B cell (primary cell): Measurements from ENCODE around the gene BAZ1B. TPM values are rescaled to one million over a fixed set of nuclear protein-coding genes. Genes with fewer than 3 reads are reported as not detected.

Experiments used
- ATAC-seq: fragments of 200-7000 bp; cut with Tn5 transposase; one replicate; pipeline ENCODE4 v1.10.0; 2021; ENCODE audit warnings: low read depth, mild to moderate bottlenecking, moderate number of reproducible peaks, moderate library complexity
- CTCF ChIA-PET: fragments of 350-600 bp; sonication (Branson Sonifier 250); formaldehyde crosslinking; loops from one replicate; lab custom pipeline; 2021; ENCODE audit warnings: antibody characterized with exemption, inconsistent platforms; lab: Charles Lee
- POLR2A ChIA-PET: fragments of 350-600 bp; sonication (Branson Sonifier 250); formaldehyde crosslinking; loops from one replicate; lab custom pipeline; 2021; ENCODE audit warnings: antibody characterized with exemption; lab: Charles Lee
- DNase-seq: peaks from one replicate; pipeline ENCODE4 v3.0.0; 2013
- H2AFZ ChIP-seq: 2 replicates; pipeline ENCODE4 v1.6.1; 2012; ENCODE audit warnings: mild to moderate bottlenecking, low read depth, low read length; ENCODE audit not compliant: insufficient read depth, poor library complexity, severe bottlenecking
- H3K27ac ChIP-seq, 2 donors: 1 replicate in 1 of 2; 2 replicates in 1 of 2; pipeline ENCODE4 v1.5.1; 2012 to 2013; ENCODE audit warnings: low read length in 2 of 2, mild to moderate bottlenecking in 2 of 2, moderate library complexity in 1 of 2
- H3K27me3 ChIP-seq, 4 experiments: fragments of 200-600 bp in 1 of 4; sonication (generic) in 1 of 4; replicated peaks in 1 of 4; 1 replicate in 2 of 4; 2 replicates in 2 of 4; pipeline versions ENCODE4 v1.6.1 to v1.7.0; 2013 to 2016; ENCODE audit warnings: low read length in 3 of 4, mild to moderate bottlenecking in 2 of 4, mixed read lengths in 1 of 4, moderate library complexity in 1 of 4; ENCODE audit not compliant: insufficient read depth in 4 of 4, control insufficient read depth in 3 of 4; ENCODE audit errors: control extremely low read depth in 1 of 4
- H3K36me3 ChIP-seq, 2 experiments: replicated peaks in 1 of 2; 1 replicate in 1 of 2; 2 replicates in 1 of 2; pipeline versions ENCODE4 v1.6.1 to v1.7.1; 2013; ENCODE audit warnings: low read length in 1 of 2; ENCODE audit not compliant: insufficient read depth in 2 of 2, control insufficient read depth in 1 of 2; ENCODE audit errors: control extremely low read depth in 1 of 2, extremely low read depth in 1 of 2
- H3K4me1 ChIP-seq, 2 donors: fragments of 200-600 bp in 1 of 2; sonication (generic) in 1 of 2; 1 replicate in 1 of 2; 2 replicates in 1 of 2; pipeline versions ENCODE4 v1.5.1 to v1.6.1; 2013 to 2017; ENCODE audit warnings: low read length in 2 of 2; ENCODE audit not compliant: control insufficient read depth in 2 of 2, insufficient read depth in 2 of 2
- H3K4me2 ChIP-seq: replicated peaks from 2 replicates; pipeline ENCODE3; 2012; ENCODE audit warnings: mild to moderate bottlenecking, low read depth, low read length; ENCODE audit not compliant: poor library complexity, severe bottlenecking
- H3K4me3 ChIP-seq, 5 experiments: fragments of 200-600 bp in 1 of 5; sonication (generic) in 1 of 5; 1 replicate in 3 of 5; 2 replicates in 2 of 5; pipeline versions ENCODE4 v1.5.1 to v1.7.0; 2011 to 2016; ENCODE audit warnings: low read length in 4 of 5, mild to moderate bottlenecking in 4 of 5, low read depth in 2 of 5, control low read depth in 1 of 5, moderate library complexity in 1 of 5; ENCODE audit not compliant: insufficient read depth in 1 of 5; ENCODE audit errors: control extremely low read depth in 1 of 5, extremely low read depth in 1 of 5
- H3K79me2 ChIP-seq: fragments of 200-600 bp; sonication (generic); one replicate; pipeline ENCODE4 v1.6.0; 2016; ENCODE audit warnings: low read length; ENCODE audit not compliant: control insufficient read depth, insufficient read depth
- H3K9ac ChIP-seq: fragments of 200-600 bp; sonication (generic); 2 replicates; pipeline ENCODE4 v1.6.1; 2017; ENCODE audit warnings: mild to moderate bottlenecking, low read length, moderate library complexity
- H3K9me3 ChIP-seq, 3 donors: one replicate each; pipeline versions ENCODE4 v1.6.1 to v1.7.1; 2013; ENCODE audit warnings: low read length in 2 of 3; ENCODE audit not compliant: control insufficient read depth in 2 of 3, insufficient read depth in 1 of 3; ENCODE audit errors: control extremely low read depth in 1 of 3
- H4K20me1 ChIP-seq: 2 replicates; pipeline ENCODE4 v1.6.0; 2012; ENCODE audit warnings: mild to moderate bottlenecking, low read length; ENCODE audit not compliant: insufficient read depth, control insufficient read depth, poor library complexity, severe bottlenecking
- H3K27ac Mint-ChIP-seq: one replicate; pipeline ENCODE4 v1.8.0; 2021; ENCODE audit warnings: mixed read lengths
- H3K27me3 Mint-ChIP-seq: one replicate; pipeline ENCODE4 v1.8.0; 2021; ENCODE audit warnings: mixed read lengths
- H3K4me1 Mint-ChIP-seq: one replicate; pipeline ENCODE4 v1.8.0; 2021; ENCODE audit warnings: mixed read lengths
- H3K4me3 Mint-ChIP-seq: one replicate; pipeline ENCODE4 v1.8.0; 2021; ENCODE audit warnings: mixed read lengths
- H3K9me3 Mint-ChIP-seq: one replicate; pipeline ENCODE4 v1.8.0; 2022; ENCODE audit warnings: mixed read lengths; ENCODE audit not compliant: insufficient read depth
- EZH2 ChIP-seq: IDR thresholded peaks from 2 replicates; pipeline ENCODE4 v1.6.1; 2012; ENCODE audit warnings: borderline replicate concordance, low read depth, mild to moderate bottlenecking, moderate library complexity, low read length; ENCODE audit not compliant: insufficient read depth, poor library complexity, severe bottlenecking
- WGBS: methylation state at CpG from one replicate; pipeline ENCODE4 v1.1.5; 2013; ENCODE audit warnings: missing lambda C conversion rate; ENCODE audit not compliant: insufficient coverage; 5-methylcytosine and 5-hydroxymethylcytosine counted together
- intact Hi-C: fragments of 100-400 bp; cut with micrococcal nuclease; formaldehyde crosslinking; loops from one replicate; pipeline ENCODE4 v1.10.0; 2022
- polyA plus RNA-seq: library from polyadenylated mRNA; depleted of rRNA; stranded (reverse); fragments of >200 nt; gene quantifications from 2 replicates; pipeline ENCODE4 v1.2.3, GENCODE V29; 2012
- total RNA-seq, 2 donors: library from RNA; stranded (reverse); fragments of 120-200 nt in 1 of 2; gene quantifications; 1 replicate in 1 of 2; 2 replicates in 1 of 2; pipeline versions ENCODE4 v1.2.3 to v1.2.4, GENCODE V29; 2013 to 2022
- TF ChIP-seq, protein P1 (sequence below): fragments of 200-600 bp; IDR thresholded peaks from one replicate; pipeline ENCODE4 v1.8.0; 2022; ENCODE audit warnings: antibody characterized with exemption, mild to moderate bottlenecking

The BAZ1B gene
- total and polyA plus RNA-seq, 2 donors (not counting 1 experiment from before 2014, with no cell fraction given): 17.2 to 68.1 TPM

GRCh38 chr7:73570977-73571376, 48.9 kb upstream of the BAZ1B start:
- WGBS: 99% methylated on average over 10 of the region's 10 CpGs
- Mint-ChIP-seq H3K4me1 (peaks cover 7% of the 10 kb centered on the region), H3K27me3 (no peaks in the 10 kb centered on the region), H3K4me3 (no peak overlapping the region), H3K27ac (no peak overlapping the region), H3K9me3 (no peaks in the 10 kb centered on the region)
- H3K27ac ChIP-seq: no peak overlapping the region
- ATAC-seq (no peak), DNase-seq (no peak)
- H3K27me3 ChIP-seq: no peaks in the 10 kb centered on the region
- no peak overlapping the region for H3K4me2 ChIP-seq
- TF ChIP-seq EZH2: no peak
- TF ChIP-seq, protein P1, sequence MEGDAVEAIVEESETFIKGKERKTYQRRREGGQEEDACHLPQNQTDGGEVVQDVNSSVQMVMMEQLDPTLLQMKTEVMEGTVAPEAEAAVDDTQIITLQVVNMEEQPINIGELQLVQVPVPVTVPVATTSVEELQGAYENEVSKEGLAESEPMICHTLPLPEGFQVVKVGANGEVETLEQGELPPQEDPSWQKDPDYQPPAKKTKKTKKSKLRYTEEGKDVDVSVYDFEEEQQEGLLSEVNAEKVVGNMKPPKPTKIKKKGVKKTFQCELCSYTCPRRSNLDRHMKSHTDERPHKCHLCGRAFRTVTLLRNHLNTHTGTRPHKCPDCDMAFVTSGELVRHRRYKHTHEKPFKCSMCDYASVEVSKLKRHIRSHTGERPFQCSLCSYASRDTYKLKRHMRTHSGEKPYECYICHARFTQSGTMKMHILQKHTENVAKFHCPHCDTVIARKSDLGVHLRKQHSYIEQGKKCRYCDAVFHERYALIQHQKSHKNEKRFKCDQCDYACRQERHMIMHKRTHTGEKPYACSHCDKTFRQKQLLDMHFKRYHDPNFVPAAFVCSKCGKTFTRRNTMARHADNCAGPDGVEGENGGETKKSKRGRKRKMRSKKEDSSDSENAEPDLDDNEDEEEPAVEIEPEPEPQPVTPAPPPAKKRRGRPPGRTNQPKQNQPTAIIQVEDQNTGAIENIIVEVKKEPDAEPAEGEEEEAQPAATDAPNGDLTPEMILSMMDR: no peak
- H3K4me1 ChIP-seq: peaks cover under 1 to 3% of the 10 kb centered on the region in 2 donors
- H3K4me3 ChIP-seq: no peak overlapping the region
- H2AFZ ChIP-seq: no peak overlapping the region
- peaks cover 0 to 59% of the 10 kb centered on the region in 2 experiments for H3K36me3 ChIP-seq
- H3K9me3 ChIP-seq: no peaks in the 10 kb centered on the region
- POLR2A ChIA-PET: no interaction called here
- H3K79me2 ChIP-seq: peaks cover 13% of the 10 kb centered on the region
- CTCF ChIA-PET: interaction anchor here (0.6 kb wide), 1 partner anchor 35 kb away, joined by 3 read pairs; no protein-coding TSS in a partner anchor
- H4K20me1 ChIP-seq: no peaks in the 10 kb centered on the region
- intact Hi-C loops: no loop called here
- no peak overlapping the region for H3K9ac ChIP-seq

GRCh38 chr7:73570521-73570920, 48.4 kb upstream of the BAZ1B start:
- Histone ChIP-seq H3K9me3 (no peaks in the 10 kb centered on the region), H3K9ac (no peak overlapping the region), H2AFZ (no peak overlapping the region), H3K4me3 (no peak overlapping the region), H3K4me2 (no peak overlapping the region), H3K27ac (no peak overlapping the region), H3K27me3 (no peaks in the 10 kb centered on the region), H3K79me2 (peaks cover 9% of the 10 kb centered on the region), H3K4me1 (peaks cover 5 to 8% of the 10 kb centered on the region in 2 donors), H4K20me1 (no peaks in the 10 kb centered on the region), H3K36me3 (peaks cover 0 to 59% of the 10 kb centered on the region in 2 experiments)
- Mint-ChIP-seq H3K4me1 (peaks cover 12% of the 10 kb centered on the region), H3K27me3 (no peaks in the 10 kb centered on the region), H3K27ac (no peak overlapping the region), H3K9me3 (no peaks in the 10 kb centered on the region), H3K4me3 (no peak overlapping the region)
- ChIA-PET CTCF (interaction anchor here (0.6 kb wide), 1 partner anchor 35 kb away, joined by 3 read pairs; no protein-coding TSS in a partner anchor), POLR2A (no interaction called here)
- DNase-seq (no peak), ATAC-seq (no peak)
- intact Hi-C loops: no loop called here
- 98% methylated on average over 22 of the region's 22 CpGs for WGBS
- TF ChIP-seq, protein P1: no peak
- TF ChIP-seq EZH2: no peak
